DOHH2 (cell line): Measurements from ENCODE around the gene PPP1R11.
"Not testable (repeated sequence)": the region's sequence is repeated elsewhere in the genome, so short reads cannot be mapped to it uniquely, and the experiment has no call there.

Source experiments
- H3F3A ChIP-seq: fragments of 200-600 bp; sonication (generic), shearing (Covaris generic); 2 replicates; pipeline ENCODE4 v1.6.0; 2016; ENCODE audit warnings: antibody characterized with exemption, mild to moderate bottlenecking; ENCODE audit not compliant: control insufficient read depth, insufficient read depth
- H3K27ac ChIP-seq: fragments of 200-600 bp; sonication (generic); 2 replicates; pipeline ENCODE4 v1.5.1; 2014; ENCODE audit warnings: low read depth, mild to moderate bottlenecking, low read length, moderate library complexity
- H3K27me3 ChIP-seq: fragments of 200-600 bp; sonication (generic); 2 replicates; pipeline ENCODE4 v1.6.1; 2014; ENCODE audit warnings: mild to moderate bottlenecking, low read length, mixed read lengths; ENCODE audit not compliant: control insufficient read depth
- H3K36me3 ChIP-seq: fragments of 200-600 bp; sonication (generic); 2 replicates; pipeline ENCODE4 v1.6.1; 2014; ENCODE audit warnings: mild to moderate bottlenecking, low read length, moderate library complexity, mixed read lengths; ENCODE audit not compliant: control insufficient read depth
- H3K4me1 ChIP-seq: fragments of 200-600 bp; sonication (generic); 2 replicates; pipeline ENCODE4 v1.6.1; 2014; ENCODE audit warnings: mild to moderate bottlenecking, low read length, mixed read lengths; ENCODE audit not compliant: control insufficient read depth
- H3K4me2 ChIP-seq: fragments of 200-600 bp; sonication (generic); 2 replicates; pipeline ENCODE4 v1.6.0; 2014; ENCODE audit warnings: mild to moderate bottlenecking, low read length, moderate library complexity
- H3K4me3 ChIP-seq: fragments of 200-600 bp; sonication (generic); 2 replicates; pipeline ENCODE4 v1.5.1; 2014; ENCODE audit warnings: mild to moderate bottlenecking, low read length, mixed read lengths
- H3K79me2 ChIP-seq: fragments of 200-600 bp; sonication (generic); 2 replicates; pipeline ENCODE4 v1.6.1; 2014; ENCODE audit warnings: mild to moderate bottlenecking, low read length, mixed read lengths; ENCODE audit not compliant: control insufficient read depth
- H3K9me2 ChIP-seq: fragments of 200-600 bp; sonication (generic); replicated peaks from 2 replicates; pipeline ENCODE4 v1.6.1; 2014; ENCODE audit warnings: mild to moderate bottlenecking, low read length, mixed read lengths; ENCODE audit not compliant: control insufficient read depth
- H3K9me3 ChIP-seq: fragments of 200-600 bp; sonication (generic); 2 replicates; pipeline ENCODE4 v1.6.1; 2014; ENCODE audit warnings: antibody characterized with exemption, low read length, mixed read lengths; ENCODE audit not compliant: control insufficient read depth, insufficient read depth
- H4K20me1 ChIP-seq: fragments of 200-600 bp; sonication (generic); 2 replicates; pipeline ENCODE4 v1.6.0; 2014; ENCODE audit warnings: low read depth, mild to moderate bottlenecking, antibody characterized with exemption, low read length, moderate library complexity; ENCODE audit not compliant: control insufficient read depth, insufficient read depth
- EZH2phosphoT487 ChIP-seq: fragments of 200-600 bp; sonication (generic); IDR thresholded peaks from 2 replicates; pipeline ENCODE4 v1.6.1; 2017; ENCODE audit warnings: borderline replicate concordance, mild to moderate bottlenecking, antibody characterized with exemption, low read length, moderate library complexity, mixed read lengths
- TF ChIP-seq, protein P1 (sequence below): fragments of 200-600 bp; sonication (generic); IDR thresholded peaks from one replicate; pipeline ENCODE4 v1.5.1; 2014; ENCODE audit warnings: antibody characterized with exemption, mild to moderate bottlenecking, low read depth, low read length; ENCODE audit not compliant: poor library complexity, severe bottlenecking

The PPP1R11 gene

DNA sequence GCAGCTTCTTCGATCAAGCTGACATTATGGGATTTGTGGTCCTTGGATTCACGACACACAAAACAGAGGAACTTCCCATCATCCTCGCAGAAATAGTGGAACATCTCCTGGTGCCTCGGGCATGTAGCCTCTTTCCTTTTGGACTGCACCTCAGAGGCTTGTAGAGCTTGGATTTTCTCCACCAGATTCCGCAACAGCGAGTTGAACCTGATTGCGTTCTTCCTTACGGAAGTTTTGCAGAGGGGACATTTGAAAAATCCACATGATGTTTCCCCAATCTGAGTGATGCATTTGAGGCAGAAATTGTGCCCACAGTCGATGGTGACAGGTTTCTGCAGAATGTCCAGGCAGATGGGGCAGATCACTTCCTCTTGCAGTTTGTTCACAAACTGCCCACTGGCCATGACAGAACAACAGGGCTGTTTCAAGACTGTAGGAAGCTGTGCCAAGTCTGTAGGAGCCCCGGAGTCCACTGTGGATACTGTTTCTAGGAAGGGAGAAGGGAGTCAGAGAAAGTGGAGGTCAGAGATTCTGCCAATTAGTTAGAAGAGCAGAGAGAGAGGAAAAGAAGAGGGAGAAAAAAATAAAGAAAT lies 45.5 kb downstream of the PPP1R11 start:
- no peaks in the 10 kb centered on the region for H3K79me2 ChIP-seq
- no peaks in the 10 kb centered on the region for H4K20me1 ChIP-seq
- H3K9me2 ChIP-seq, result no peaks in the 10 kb centered on the region
- no peak overlapping the region for H3K27ac ChIP-seq
- peaks cover 41% of the 10 kb centered on the region for H3K27me3 ChIP-seq
- H3F3A ChIP-seq, result no peaks in the 10 kb centered on the region
- no peaks in the 10 kb centered on the region for H3K9me3 ChIP-seq
- no peaks in the 10 kb centered on the region for H3K36me3 ChIP-seq
- H3K4me3 ChIP-seq, result no peak overlapping the region
- H3K4me1 ChIP-seq, result no peaks in the 10 kb centered on the region
- TF ChIP-seq, protein P1, sequence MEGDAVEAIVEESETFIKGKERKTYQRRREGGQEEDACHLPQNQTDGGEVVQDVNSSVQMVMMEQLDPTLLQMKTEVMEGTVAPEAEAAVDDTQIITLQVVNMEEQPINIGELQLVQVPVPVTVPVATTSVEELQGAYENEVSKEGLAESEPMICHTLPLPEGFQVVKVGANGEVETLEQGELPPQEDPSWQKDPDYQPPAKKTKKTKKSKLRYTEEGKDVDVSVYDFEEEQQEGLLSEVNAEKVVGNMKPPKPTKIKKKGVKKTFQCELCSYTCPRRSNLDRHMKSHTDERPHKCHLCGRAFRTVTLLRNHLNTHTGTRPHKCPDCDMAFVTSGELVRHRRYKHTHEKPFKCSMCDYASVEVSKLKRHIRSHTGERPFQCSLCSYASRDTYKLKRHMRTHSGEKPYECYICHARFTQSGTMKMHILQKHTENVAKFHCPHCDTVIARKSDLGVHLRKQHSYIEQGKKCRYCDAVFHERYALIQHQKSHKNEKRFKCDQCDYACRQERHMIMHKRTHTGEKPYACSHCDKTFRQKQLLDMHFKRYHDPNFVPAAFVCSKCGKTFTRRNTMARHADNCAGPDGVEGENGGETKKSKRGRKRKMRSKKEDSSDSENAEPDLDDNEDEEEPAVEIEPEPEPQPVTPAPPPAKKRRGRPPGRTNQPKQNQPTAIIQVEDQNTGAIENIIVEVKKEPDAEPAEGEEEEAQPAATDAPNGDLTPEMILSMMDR, result no peak
- TF ChIP-seq EZH2phosphoT487, result no peak
- H3K4me2 ChIP-seq, result no peak overlapping the region

DNA sequence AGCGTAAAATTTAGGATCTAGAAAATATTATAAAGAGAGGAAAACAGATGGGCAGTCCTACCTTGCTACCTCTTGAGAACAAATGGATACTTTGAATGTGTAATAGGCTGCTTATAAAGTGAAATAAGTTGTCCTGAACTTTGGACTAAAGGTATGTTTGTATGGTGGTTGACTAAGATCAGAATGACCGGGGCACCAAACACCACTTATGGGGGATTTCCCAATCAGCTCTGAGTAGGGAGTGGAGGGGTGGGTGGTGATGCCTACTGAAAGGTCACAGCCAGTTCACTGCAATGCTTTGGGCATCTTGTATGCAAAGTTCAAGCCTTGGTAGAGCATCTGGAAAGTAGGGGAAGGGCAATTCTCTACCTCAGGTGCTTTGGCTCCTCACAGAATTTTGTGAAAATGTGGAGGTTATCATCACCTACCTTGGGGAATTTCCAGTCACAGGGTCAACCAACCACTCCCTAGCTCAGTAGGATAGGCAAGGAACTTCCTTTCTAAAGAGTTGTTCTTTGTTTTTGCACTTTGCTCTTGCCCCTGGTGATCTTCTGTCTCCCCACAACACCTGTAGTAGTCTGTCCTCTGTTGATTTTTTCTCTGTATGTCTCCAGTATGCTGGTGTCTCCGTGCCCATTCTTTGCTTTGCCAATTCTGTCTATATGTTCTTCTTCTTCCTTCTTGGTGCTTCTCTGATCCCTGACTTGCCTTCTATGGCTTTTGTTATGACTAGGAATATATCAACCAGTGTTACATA lies 46.2 kb downstream of the PPP1R11 start, which contains the start of gene TRIM31:
Gene TRIM31, minus strand, starts transcription at position 88 of the 757 bp plus-strand sequence. CDS start 285 bp downstream, outside the sequence.
- Histone ChIP-seq H3K4me1 (no peaks in the 10 kb centered on the region), H3K36me3 (no peaks in the 10 kb centered on the region), H4K20me1 (no peaks in the 10 kb centered on the region), H3K79me2 (no peaks in the 10 kb centered on the region), H3F3A (no peaks in the 10 kb centered on the region), H3K9me3 (no peaks in the 10 kb centered on the region), H3K27ac (no peak within 1 kb of the TSS), H3K4me2 (no peak within 1 kb of the TSS), H3K27me3 (peaks cover 36% of the 10 kb centered on the region), H3K4me3 (no peak within 1 kb of the TSS), H3K9me2 (no peaks in the 10 kb centered on the region)
- TF ChIP-seq EZH2phosphoT487, result no peak

DNA sequence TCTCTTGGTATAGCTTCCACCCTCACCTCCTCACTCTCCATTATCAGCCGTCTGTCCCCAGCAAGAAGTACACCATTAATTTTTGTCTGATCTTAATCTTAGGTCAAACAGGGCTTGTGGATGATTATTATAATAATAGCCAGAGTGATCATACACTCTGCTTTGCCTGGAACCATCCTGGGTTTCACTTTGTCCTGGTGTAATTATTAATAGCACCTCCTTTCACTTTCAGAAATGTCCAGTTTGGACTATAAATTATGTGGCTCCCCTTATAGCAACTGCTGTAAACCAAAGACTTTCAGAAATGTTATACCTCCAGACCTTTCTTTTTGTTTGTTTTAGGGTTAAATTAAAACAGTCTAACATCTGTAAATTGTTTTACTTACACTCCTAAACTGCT lies 46.8 kb downstream of the PPP1R11 start:
- no peaks in the 10 kb centered on the region for H3K4me1 ChIP-seq
- H3F3A ChIP-seq, result no peaks in the 10 kb centered on the region
- H3K4me2 ChIP-seq, result no peak overlapping the region
- no peaks in the 10 kb centered on the region for H4K20me1 ChIP-seq
- TF ChIP-seq, protein P1, result no peak
- no peak for TF ChIP-seq EZH2phosphoT487
- no peaks in the 10 kb centered on the region for H3K36me3 ChIP-seq
- H3K27me3 ChIP-seq, result peaks cover 36% of the 10 kb centered on the region
- no peaks in the 10 kb centered on the region for H3K9me2 ChIP-seq
- H3K9me3 ChIP-seq, result no peaks in the 10 kb centered on the region
- H3K4me3 ChIP-seq, result no peak overlapping the region
- no peaks in the 10 kb centered on the region for H3K79me2 ChIP-seq
- H3K27ac ChIP-seq, result no peak overlapping the region

DNA sequence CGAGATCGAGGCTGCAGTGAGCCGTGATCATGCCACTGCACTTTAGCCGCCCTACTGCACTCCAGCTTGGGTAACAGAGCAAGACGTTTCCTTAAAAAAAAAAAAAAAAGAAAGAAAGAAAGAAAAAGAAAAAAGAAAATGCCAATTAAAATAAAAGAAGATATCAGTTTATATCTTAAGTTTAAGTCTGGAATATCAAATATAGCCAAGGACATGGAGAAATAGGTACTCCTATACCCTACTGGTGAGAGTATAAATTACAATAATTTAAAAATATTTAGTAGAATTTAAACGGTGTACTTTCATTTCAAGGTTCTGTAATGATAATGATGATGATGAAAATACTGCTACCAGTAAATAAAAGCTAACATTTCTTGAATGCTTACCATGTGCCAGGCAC lies 49.7 kb downstream of the PPP1R11 start:
- no peaks in the 10 kb centered on the region for H3K9me2 ChIP-seq
- no peaks in the 10 kb centered on the region for H3K36me3 ChIP-seq
- H4K20me1 ChIP-seq, result no peaks in the 10 kb centered on the region
- TF ChIP-seq EZH2phosphoT487, result no peak
- TF ChIP-seq, protein P1, result no peak
- H3K9me3 ChIP-seq, result no peaks in the 10 kb centered on the region
- no peaks in the 10 kb centered on the region for H3F3A ChIP-seq
- H3K4me2 ChIP-seq, result no peak overlapping the region
- no peaks in the 10 kb centered on the region for H3K79me2 ChIP-seq
- H3K4me1 ChIP-seq, result no peaks in the 10 kb centered on the region
- peaks cover 34% of the 10 kb centered on the region for H3K27me3 ChIP-seq
- no peak overlapping the region for H3K27ac ChIP-seq
- H3K4me3 ChIP-seq, result no peak overlapping the region

DNA sequence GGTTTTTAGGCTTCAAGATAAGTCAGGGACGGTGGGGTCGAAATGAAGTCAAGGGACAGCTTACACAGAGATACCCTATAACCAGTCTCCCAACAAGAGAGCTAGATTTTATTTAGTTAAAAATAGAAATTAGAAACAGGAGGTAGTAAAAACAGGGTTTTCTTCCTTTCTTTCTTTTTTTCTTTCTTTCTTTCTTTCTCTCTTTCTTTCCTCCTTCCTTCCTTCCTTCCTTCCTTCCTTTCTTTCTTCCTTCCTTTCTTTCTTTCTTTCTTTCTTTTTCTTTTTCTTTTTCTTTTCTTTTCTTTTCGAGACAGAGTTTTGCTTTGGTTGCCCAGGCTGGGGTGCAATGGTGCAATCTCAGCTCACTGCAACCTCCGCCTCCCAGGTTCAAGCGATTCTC lies 51.7 kb downstream of the PPP1R11 start:
- H3K27ac ChIP-seq, H3K4me3 ChIP-seq, H3F3A ChIP-seq, H3K79me2 ChIP-seq, H3K4me1 ChIP-seq, H4K20me1 ChIP-seq, H3K9me3 ChIP-seq, H3K36me3 ChIP-seq, H3K4me2 ChIP-seq, H3K9me2 ChIP-seq: not testable (repeated sequence)
- peaks cover 21% of the 10 kb centered on the region for H3K27me3 ChIP-seq
